ENCODE data around the gene RXFP2.

Gene RXFP2

DNA sequence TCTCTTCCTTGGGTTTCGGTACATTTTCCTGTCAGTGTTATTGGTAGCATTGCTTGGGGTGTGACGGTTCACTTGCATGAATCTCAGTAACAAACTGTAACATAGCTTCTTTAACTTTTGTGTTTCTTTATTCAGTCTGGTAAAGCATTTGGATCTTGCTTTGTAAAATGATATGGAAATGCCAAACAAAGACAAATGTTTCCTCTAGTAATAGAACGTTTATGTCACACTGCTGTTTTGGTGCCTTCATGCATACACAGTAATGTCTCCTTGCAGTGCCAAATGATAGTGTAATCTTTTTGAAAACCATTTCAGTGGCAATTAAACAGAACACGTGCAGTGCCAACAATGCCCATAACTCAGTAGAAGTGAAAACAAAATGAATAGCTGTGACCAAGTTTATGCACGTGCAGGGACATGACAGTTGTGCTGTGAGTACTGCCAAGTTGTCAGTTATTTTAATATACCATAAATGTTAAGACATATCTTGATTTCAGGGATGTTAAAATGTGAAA is 110.8 kb downstream of the RXFP2 start:
- TF ChIP-seq, protein P1, sequence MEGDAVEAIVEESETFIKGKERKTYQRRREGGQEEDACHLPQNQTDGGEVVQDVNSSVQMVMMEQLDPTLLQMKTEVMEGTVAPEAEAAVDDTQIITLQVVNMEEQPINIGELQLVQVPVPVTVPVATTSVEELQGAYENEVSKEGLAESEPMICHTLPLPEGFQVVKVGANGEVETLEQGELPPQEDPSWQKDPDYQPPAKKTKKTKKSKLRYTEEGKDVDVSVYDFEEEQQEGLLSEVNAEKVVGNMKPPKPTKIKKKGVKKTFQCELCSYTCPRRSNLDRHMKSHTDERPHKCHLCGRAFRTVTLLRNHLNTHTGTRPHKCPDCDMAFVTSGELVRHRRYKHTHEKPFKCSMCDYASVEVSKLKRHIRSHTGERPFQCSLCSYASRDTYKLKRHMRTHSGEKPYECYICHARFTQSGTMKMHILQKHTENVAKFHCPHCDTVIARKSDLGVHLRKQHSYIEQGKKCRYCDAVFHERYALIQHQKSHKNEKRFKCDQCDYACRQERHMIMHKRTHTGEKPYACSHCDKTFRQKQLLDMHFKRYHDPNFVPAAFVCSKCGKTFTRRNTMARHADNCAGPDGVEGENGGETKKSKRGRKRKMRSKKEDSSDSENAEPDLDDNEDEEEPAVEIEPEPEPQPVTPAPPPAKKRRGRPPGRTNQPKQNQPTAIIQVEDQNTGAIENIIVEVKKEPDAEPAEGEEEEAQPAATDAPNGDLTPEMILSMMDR (conservative IDR thresholded peaks at IDR 0.05; ENCODE audit: low read depth, low read length) = no peak
- H3K4me3 ChIP-seq (ENCODE audit: low read length) = no peak overlapping the region
- no peak for DNase-seq (ENCODE audit: low read depth)

DNA sequence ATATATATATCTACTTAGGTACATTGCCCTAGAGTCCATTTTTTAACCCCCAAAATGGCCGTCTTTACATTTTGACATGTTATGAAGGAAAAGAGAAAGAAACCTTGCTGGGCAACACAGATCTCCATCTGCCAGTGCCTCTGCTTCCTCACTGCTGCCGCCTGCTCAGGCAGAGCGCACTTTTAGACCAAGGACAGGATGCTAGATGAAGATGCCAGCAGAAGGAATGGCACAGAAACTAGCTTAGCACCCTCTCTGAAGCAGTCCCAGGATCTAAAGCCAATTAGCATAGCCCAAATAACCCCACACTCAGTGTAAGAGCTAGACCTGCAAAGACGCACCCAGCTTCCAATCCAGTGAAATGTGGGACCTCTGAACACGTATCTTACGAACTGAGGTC is 111.9 kb downstream of the RXFP2 start:
- TF ChIP-seq, protein P1 (conservative IDR thresholded peaks at IDR 0.05; ENCODE audit: low read depth, low read length) = no peak
- H3K4me3 ChIP-seq (ENCODE audit: low read length) = no peak overlapping the region
- DNase-seq (ENCODE audit: low read depth) = no peak

Measured in retinal pigment epithelial cell (primary cell).